Mononuclear cell (primary cell): Measurements from ENCODE around the gene GAL. TPM values are rescaled to one million over a fixed set of nuclear protein-coding genes. Genes with fewer than 3 reads are reported as not detected.

Source experiments
- H3K27me3 ChIP-seq: 2 replicates; pipeline ENCODE4 v1.6.0; 2011; ENCODE audit warnings: low read length, control low read depth; ENCODE audit not compliant: insufficient read depth
- H3K4me1 ChIP-seq: 2 replicates; pipeline ENCODE4 v1.5.1; 2011; ENCODE audit warnings: mild to moderate bottlenecking, low read length, control low read depth; ENCODE audit not compliant: insufficient read depth
- H3K4me3 ChIP-seq: 2 replicates; pipeline ENCODE4 v1.5.1; 2011; ENCODE audit warnings: mild to moderate bottlenecking, low read length, moderate library complexity
- H3K9me3 ChIP-seq: 2 replicates; pipeline ENCODE4 v1.5.1; 2011; ENCODE audit warnings: low read depth, mild to moderate bottlenecking, control low read depth, low read length
- total RNA-seq: library from RNA; depleted of rRNA; stranded (reverse); fragments of >200 nt; gene quantifications from one replicate; pipeline ENCODE4 v1.2.3, GENCODE V29; 2012

The GAL gene
- total RNA-seq, 1 donor, result not detected

DNA sequence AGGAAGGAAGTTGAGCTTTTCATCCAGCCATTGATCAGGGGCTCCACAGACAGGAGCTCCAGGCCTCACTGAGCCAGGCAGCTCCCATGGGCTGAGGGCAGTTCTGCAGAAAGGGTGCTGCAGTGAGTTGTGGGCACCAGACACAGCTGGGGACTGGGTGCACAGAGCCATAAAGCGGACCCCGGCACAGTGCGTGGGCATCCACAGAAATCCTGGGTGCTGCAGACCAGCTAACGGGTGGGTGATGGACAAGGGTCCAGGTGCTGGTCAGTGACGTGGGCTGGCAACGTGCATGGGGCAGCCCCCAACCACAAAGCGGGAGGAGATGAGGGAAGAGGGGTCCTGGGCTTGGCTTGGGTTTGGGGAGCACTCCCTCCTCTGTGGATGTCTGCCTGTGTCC is 19.4 kb upstream of the GAL start:
- Histone ChIP-seq H3K27me3 (no peaks in the 10 kb centered on the region), H3K4me3 (no peak overlapping the region), H3K9me3 (no peaks in the 10 kb centered on the region), H3K4me1 (no peaks in the 10 kb centered on the region)

DNA sequence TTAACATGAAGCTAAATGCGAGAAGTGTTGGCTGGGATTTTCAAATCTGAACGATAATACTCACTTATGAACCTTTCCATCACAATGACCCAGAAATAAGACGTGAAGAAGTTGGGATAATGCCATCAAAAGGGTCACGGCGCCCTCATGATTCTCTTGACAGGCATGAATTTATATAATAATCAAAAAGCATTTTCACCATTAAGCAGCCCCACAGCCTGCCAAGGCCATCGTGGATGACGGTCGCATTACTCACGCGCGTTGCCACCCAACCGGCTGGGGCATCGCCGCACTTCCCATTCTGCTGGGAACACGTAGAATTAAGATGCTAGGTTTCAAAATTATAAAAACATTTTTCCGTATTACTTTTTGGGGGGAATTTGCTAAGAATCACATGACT is 18.9 kb upstream of the GAL start:
- H3K9me3 ChIP-seq, result no peaks in the 10 kb centered on the region

DNA sequence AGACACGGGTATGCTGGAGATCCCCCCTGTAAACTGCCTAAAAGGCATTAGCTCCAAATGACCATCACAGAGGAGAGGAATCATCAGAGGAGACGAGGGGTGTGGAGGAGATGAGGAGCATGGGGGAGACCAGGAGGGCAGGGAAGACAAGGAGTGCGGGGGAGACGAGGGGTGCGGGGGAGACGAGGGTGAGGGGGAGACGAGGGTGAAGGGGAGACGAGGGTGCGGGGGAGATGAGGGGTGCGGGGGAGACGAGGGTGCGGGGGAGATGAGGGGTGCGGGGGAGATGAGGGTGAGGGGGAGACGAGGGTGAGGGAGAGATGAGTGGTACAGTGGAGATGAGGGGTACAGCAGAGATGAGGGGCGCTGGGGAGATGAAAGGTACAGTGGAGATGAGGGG is 17.5 kb upstream of the GAL start:
- H3K4me1 ChIP-seq, result no peaks in the 10 kb centered on the region
- H3K9me3 ChIP-seq, result no peaks in the 10 kb centered on the region
- H3K4me3 ChIP-seq, result no peak overlapping the region
- no peaks in the 10 kb centered on the region for H3K27me3 ChIP-seq

More for the DNA sequence above, 18.9 kb upstream of the GAL start:
- Histone ChIP-seq H3K27me3 (no peaks in the 10 kb centered on the region), H3K4me1 (no peaks in the 10 kb centered on the region), H3K4me3 (no peak overlapping the region)

DNA sequence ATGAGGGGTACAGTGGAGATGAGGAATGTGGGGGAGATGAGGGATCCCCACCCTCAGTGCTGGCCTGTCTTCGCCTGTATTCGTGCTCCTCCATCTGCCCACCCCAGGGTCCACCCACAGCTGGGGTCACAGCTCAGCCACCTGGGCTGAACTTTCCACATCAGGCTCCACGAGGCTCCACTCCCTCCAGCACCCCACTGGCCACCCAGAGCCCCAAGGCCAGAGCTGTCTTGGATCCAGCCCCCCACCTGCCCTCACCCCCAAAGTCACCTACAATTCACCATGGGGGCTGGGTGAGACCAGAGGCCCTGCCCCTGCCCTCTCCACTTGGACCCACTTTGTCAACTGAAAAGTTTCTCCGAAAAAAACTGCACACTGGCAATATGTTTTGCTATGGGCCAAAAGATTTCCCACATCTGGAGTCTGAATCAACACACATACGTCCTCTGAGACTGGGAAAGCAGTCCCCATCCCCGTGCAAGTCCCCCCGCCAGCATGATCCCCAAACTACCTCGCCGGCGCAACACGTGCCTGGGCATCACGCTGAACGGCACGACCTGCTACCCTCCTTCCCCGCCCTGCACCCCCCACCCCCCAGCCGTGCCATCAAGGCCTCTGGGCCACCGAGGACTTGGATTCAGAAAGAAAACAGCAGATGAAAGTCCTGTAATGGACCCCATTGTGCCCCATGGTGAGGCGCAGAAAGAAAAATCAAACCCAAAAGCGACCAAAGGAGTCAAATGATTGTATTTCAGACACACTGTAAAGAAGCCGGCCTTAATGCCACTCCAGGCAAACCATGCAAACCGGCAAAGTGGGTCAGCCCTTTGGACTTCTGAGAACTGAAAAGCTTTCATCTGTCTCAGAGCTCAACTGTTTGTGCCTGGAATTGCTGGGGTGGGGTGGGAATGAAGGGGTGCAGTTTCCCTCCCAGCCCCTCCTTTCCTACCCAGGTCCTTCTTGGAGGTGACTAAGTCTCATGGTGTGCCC is 16.5 kb upstream of the GAL start:
- Histone ChIP-seq H3K9me3 (no peaks in the 10 kb centered on the region), H3K4me1 (no peaks in the 10 kb centered on the region), H3K27me3 (no peaks in the 10 kb centered on the region), H3K4me3 (no peak overlapping the region)

DNA sequence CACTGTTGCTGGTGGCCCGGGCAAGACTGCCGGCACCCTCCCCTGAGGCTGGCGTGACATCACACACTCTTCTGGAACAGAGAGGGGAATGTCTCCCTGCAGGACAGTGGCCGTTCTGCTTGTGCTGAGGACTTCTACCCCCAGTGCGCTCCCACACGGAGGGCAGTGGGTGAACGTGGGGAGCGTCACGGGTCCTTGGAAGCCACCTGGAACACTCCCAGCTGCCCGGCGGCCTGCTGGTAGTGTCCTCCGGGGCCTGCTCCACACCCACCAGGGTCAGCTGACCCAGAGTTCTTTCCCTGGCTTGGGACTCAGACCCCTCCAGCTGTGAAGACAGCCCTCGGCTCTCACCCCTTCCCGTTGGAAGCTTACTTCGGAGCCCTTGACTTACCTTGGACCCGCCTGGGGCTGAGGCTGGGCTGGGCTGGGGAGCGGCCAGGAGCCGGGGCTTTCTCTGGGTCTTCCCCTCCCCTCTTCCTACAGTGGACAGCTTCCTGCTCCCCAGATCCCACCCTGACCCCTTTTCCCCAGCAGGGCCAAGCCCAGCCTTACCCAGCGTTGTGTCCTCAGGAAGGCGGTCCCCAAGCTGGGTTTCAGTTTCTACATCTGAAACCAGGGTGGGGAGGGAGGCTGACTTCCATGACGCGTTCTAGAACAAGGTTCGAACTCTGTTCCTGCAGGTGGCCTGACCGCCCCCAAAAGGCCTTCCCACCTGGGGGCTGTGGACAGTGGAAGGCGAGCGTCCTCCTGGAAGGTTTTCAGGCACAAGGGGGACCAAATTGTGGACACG is 14.8 kb upstream of the GAL start:
- H3K4me1 ChIP-seq, result no peaks in the 10 kb centered on the region
- no peaks in the 10 kb centered on the region for H3K9me3 ChIP-seq
- H3K4me3 ChIP-seq, result no peak overlapping the region
- H3K27me3 ChIP-seq, result no peaks in the 10 kb centered on the region

DNA sequence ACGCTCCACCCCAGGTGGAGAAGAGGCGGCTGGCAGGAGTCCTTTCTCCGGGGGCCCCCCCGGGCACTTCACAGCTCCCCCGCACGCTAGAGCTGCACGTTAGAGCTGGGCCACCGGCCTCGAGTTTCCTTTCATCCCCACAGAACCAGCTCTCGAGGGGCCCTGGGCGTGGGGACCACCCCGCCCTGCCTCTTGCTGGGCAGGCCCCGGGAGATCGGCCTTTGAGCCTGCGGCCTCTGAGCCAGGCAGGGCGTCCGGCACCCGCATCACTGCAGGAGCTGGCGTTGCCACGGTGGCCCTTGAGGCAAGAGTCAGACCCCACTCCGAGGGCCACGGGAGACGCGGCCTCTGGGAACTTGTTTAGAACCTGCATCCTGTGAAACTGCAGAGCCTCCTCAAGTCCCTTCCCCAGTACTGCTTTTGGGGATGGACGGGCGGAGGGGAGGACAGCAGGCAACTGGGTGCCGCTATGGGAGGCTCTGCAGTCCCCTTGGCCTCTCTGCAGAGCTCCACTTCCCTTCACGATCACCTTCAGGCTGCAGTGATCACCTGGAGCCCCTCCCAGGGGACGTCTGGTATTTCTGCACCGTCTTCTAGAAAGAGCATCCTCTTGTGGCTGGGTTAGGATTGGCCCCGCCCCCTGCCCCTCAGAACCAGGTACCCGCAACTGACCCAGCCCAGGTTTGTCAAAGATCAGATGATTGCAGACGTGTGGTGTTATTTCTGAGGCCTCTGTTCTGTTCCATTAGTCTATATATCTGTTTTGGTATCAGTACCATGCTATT is 13.9 kb upstream of the GAL start:
- no peaks in the 10 kb centered on the region for H3K9me3 ChIP-seq
- no peak overlapping the region for H3K4me3 ChIP-seq
- H3K4me1 ChIP-seq, result no peaks in the 10 kb centered on the region
- no peaks in the 10 kb centered on the region for H3K27me3 ChIP-seq

DNA sequence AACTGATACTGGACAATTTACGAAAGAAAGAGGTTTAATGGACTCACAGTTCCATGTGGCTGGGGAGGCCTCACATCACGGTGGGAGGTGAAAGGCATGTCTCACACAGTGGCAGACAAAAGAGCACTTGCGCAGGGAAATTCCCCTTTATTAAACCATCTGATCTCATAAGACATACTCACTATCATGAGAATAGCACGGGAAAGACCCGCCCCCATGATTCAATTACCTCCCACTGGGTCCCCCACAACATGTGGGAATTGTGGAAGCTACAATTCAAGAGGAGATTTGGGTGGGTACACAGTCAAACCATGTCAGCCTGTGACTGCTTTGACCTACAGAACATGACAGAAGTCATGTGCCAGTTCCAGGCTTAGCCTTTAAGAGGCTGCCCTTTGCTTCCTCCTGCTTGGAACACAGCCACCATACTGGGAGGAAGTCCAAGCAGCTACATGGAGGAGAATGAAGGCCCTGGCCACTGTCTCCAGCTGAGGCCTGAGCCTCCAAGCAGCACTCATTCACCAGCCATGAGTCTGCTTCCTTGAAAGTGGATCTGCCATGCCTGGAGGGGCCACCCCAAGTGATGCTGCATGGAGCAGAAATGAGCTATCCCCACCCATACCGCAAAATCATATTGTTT is 10.9 kb upstream of the GAL start:
- Histone ChIP-seq H3K27me3 (no peaks in the 10 kb centered on the region), H3K4me3 (no peak overlapping the region), H3K4me1 (no peaks in the 10 kb centered on the region), H3K9me3 (no peaks in the 10 kb centered on the region)

DNA sequence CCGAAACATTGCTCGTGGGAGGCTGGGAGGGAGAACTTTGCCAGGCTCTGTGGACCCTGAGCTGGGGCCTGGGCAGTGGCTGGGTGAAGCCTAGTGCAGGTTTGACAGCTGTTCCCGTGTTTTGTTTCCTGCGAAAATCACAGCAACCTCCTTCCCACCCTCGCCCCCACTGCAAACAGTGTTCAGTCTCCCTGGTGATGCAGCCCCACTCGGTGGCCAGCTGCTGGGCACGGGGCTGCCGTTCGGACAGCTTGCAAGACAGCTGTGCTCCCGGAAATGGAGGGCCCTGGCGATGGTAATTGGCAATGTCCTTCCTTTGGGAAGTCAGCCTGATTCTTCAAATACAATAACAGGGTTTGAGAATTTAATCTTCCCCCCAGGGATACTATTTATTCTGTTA is 10.4 kb upstream of the GAL start:
- no peaks in the 10 kb centered on the region for H3K27me3 ChIP-seq
- no peaks in the 10 kb centered on the region for H3K9me3 ChIP-seq

DNA sequence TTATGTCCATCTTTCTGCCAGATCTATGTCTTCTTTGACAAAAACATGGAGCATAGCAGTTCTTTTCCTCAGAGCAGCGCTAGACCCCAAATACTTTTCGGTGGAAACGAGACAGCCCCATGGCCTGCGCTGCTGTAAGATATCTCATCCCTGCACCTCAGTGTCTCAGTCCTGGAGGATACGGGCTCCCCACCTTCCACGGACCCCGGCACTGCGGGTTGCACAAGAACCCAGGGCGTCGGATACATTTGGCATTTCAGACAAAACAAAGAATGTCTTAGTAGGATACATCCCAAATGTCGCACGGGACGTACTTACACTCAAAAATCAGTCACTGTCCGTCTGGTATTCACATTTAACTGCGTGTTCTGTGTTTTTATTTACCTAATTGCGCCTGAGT is 9.9 kb upstream of the GAL start:
- Histone ChIP-seq H3K9me3 (no peaks in the 10 kb centered on the region), H3K4me3 (no peak overlapping the region), H3K27me3 (no peaks in the 10 kb centered on the region), H3K4me1 (no peaks in the 10 kb centered on the region)

More for the DNA sequence above, 10.4 kb upstream of the GAL start:
- no peak overlapping the region for H3K4me3 ChIP-seq
- no peaks in the 10 kb centered on the region for H3K4me1 ChIP-seq

DNA sequence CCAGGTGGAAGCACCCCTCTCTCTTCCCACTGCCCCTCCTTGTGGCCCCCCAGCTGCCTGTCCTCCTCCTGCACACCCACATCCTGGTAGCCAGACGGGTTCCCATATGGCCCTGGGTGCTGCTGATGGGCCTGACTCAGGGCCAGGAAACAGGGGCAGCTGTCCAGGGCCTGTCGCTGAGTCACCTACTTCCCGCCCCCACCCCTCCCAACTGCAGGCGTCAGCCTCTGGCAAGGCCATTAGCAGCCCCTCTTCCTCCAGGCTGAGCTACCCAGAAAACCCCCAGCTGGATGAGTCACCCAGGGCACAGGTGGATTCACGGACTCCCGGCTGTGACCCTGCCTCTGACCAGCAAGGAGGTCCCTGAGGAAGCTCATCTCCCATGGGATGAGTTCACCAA is 6.9 kb upstream of the GAL start:
- Histone ChIP-seq H3K4me3 (no peak overlapping the region), H3K9me3 (no peaks in the 10 kb centered on the region), H3K27me3 (no peaks in the 10 kb centered on the region), H3K4me1 (no peaks in the 10 kb centered on the region)

DNA sequence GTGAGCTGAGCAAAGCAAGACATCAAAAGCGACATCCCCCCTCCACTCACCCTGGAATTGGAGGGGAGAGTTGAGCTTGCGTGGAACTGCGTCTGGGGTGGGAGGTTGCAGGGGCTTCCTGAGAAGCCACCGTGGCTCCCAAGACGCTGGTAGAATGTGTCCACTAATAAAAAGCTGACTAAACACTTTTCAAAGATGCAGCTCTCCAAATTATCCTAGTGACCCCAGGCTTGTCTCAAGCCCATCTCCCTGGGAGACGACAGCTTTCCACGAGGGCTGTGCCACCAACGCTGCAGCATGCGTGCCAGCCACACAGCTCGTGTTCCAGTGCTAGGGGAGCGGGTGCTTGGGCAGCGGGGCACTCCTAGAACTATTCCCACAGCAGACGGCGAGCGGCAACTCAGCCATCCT is 6.3 kb upstream of the GAL start:
- H3K4me3 ChIP-seq, result no peak overlapping the region
- no peaks in the 10 kb centered on the region for H3K4me1 ChIP-seq
- no peaks in the 10 kb centered on the region for H3K9me3 ChIP-seq
- H3K27me3 ChIP-seq, result peaks cover 3% of the 10 kb centered on the region

DNA sequence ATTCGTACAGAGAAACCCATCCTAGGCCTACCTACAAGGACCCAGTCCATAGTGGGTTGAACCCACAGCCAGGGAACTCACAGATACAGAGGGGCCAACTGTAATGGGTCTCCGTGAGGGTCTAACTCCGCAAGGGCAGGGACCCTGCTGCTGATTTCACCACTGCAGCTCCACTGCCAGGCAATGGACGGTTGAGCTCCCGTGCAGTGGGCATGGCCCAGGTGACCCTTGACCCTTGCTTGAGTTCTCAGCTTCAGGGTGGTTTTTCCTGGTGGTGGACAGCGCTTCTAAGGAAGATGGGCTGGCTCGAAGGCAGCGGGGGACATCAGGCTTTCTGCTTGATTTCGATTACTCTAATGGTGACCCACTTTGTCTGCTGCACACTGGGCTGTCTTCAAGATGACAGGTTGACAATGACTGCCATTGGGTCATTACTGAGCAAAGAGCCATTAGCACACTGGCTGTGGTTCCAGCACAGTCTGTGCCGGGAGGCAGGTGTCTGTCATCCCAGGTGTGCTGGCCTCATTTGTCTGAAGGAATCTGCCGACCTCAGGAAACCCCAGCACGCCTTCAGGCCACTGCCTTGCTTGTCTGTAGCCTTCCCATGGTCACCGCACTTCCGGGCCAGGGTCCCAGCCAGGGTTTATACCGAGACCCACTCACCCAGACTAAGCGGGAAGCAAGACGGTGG is 3.7 kb upstream of the GAL start:
- H3K9me3 ChIP-seq, result no peaks in the 10 kb centered on the region
- H3K4me3 ChIP-seq, result no peak overlapping the region
- peaks cover 7% of the 10 kb centered on the region for H3K4me1 ChIP-seq
- H3K27me3 ChIP-seq, result peaks cover 27% of the 10 kb centered on the region

DNA sequence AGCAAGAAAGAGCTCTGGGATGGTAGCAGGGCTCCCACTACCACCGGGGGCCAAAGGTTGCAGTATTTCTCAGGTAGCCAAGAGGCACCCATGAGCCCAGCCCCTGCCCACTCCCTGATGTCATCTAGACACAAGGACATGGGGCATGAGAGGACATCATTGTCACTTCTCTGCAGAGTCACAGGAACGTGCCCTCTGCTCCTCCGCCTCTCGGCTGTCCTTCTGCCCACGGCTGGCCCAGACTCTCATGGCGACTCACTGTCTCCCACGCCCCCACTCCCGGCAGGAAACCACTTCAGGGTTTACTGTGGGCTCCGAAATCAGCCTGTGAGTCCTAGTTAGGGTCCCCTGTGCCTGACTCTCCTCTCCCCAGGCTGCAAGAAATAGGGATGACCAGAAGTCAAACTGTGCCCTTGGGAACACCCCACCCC is 1.8 kb upstream of the GAL start:
- peaks cover 37% of the 10 kb centered on the region for H3K27me3 ChIP-seq
- no peaks in the 10 kb centered on the region for H3K9me3 ChIP-seq
- no peak overlapping the region for H3K4me3 ChIP-seq
- peaks cover 7% of the 10 kb centered on the region for H3K4me1 ChIP-seq

DNA sequence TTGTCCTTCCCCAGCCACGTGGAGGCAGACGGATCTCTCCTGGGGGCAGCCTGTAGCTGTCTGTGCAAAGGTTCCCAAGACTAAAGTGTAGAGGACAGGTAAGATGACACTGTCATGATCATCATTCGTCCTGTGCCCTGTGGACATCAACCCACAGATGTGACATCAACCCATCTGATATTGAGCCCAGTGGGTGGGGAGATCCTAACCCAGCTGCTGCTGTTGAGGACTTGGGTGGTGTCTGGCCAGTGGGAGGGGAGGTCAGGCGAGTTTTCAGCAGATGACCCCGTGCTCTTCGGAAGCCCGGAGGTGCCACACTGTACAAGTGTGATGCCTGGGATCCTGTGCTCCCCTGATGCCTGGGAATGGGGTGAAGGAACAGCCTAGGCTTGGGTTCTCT is 1.2 kb upstream of the GAL start:
- H3K27me3 ChIP-seq, result peaks cover 37% of the 10 kb centered on the region
- H3K9me3 ChIP-seq, result no peaks in the 10 kb centered on the region
- peaks cover 7% of the 10 kb centered on the region for H3K4me1 ChIP-seq
- H3K4me3 ChIP-seq, result no peak overlapping the region
